K562 (cell line): Measurements from ENCODE around the gene CDH19. TPM values are rescaled to one million over a fixed set of nuclear protein-coding genes. Genes with fewer than 3 reads are reported as not detected.

ENCODE experiments used
- ATAC-seq: fragments of 200-7000 bp; cut with Tn5 transposase; 3 replicates; pipeline ENCODE4 v1.9.1; 2020; ENCODE audit warnings: moderate library complexity
- BruUV-seq: library from RNA; stranded (reverse); fragments of 400-500 nt; replicated peaks from 2 replicates; lab custom pipeline; 2021; lab: Mats Ljungman, UMichigan
- CTCF ChIA-PET: fragments of 300-600 bp; formaldehyde crosslinking; extraction: SDS; loops from one replicate; lab custom pipeline; 2021; ENCODE audit warnings: low intra/inter-chr PET ratio; lab: Yijun Ruan, JAX
- POLR2A ChIA-PET: fragments of 300-600, 350-650 bp; sonication (Branson Sonifier 250); formaldehyde crosslinking; extraction: SDS; loops from one replicate; lab custom pipeline; 2021; ENCODE audit warnings: antibody characterized with exemption, inconsistent platforms; lab: Yijun Ruan, JAX
- DNase-seq, 4 experiments: peaks; one replicate each; pipeline versions ENCODE4 v3.0.0 to v3.0.0-alpha.2; 2011 to 2018; ENCODE audit warnings: low spot score in 3 of 4, mixed read lengths in 3 of 4; ENCODE audit errors: extremely low read depth in 1 of 4
- FAIRE-seq: peaks from 2 replicates; lab custom pipeline; 2011; peaks lifted over from hg19 to GRCh38; lab: Jason Lieb, UNC
- H2AFZ ChIP-seq: 2 replicates; pipeline ENCODE4 v1.6.0; 2011; ENCODE audit warnings: low read depth, low read length, control low read depth, inconsistent platforms
- H3K27ac ChIP-seq: fragments of 200-600 bp; 3 replicates; pipeline ENCODE4 v1.8.0; 2011; ENCODE audit warnings: low read depth, mild to moderate bottlenecking, control low read depth, inconsistent platforms, low read length, moderate library complexity, mixed read lengths; ENCODE audit errors: extremely low read depth
- H3K27me3 ChIP-seq, 2 experiments: fragments of 300-600 bp in 1 of 2; 2 replicates in 1 of 2; 3 replicates in 1 of 2; pipeline versions ENCODE4 v1.6.0 to v1.8.0; 2011; ENCODE audit warnings: inconsistent platforms in 2 of 2, low read length in 2 of 2, mild to moderate bottlenecking in 1 of 2, mixed read lengths in 1 of 2, moderate library complexity in 1 of 2; ENCODE audit not compliant: control insufficient read depth in 2 of 2, insufficient read depth in 2 of 2
- H3K36me3 ChIP-seq: fragments of 300-600 bp; 3 replicates; pipeline ENCODE4 v1.8.0; 2011; ENCODE audit warnings: mild to moderate bottlenecking, low read length, inconsistent platforms; ENCODE audit not compliant: control insufficient read depth, insufficient read depth
- H3K4me1 ChIP-seq, 2 experiments: fragments of 200-600 bp in 1 of 2; replicated peaks in 1 of 2; 2 replicates in 1 of 2; 3 replicates in 1 of 2; pipeline versions ENCODE4 v1.5.1 to v1.8.0; 2011; ENCODE audit warnings: inconsistent platforms in 2 of 2, low read length in 2 of 2, mild to moderate bottlenecking in 1 of 2, mixed read lengths in 1 of 2, moderate library complexity in 1 of 2; ENCODE audit not compliant: control insufficient read depth in 2 of 2, insufficient read depth in 2 of 2
- H3K4me2 ChIP-seq: 2 replicates; pipeline ENCODE4 v1.6.1; 2011; ENCODE audit warnings: low read length, control low read depth, inconsistent platforms, mixed read lengths; ENCODE audit not compliant: insufficient read depth
- H3K4me3 ChIP-seq: fragments of 200-600 bp; sonication (generic), shearing (Covaris generic); 2 replicates; pipeline ENCODE4 v1.5.1; 2016; ENCODE audit warnings: control low read depth, inconsistent platforms
- H3K79me2 ChIP-seq: fragments of 200-600 bp; 3 replicates; pipeline ENCODE4 v1.8.0; 2011; ENCODE audit warnings: low read length, inconsistent platforms; ENCODE audit not compliant: control insufficient read depth, insufficient read depth
- H3K9ac ChIP-seq, 2 experiments: 2 replicates each; pipeline versions ENCODE4 v1.6.0 to v1.6.1; 2011; ENCODE audit warnings: low read depth in 2 of 2, low read length in 2 of 2, control low read depth in 1 of 2, inconsistent platforms in 1 of 2, mild to moderate bottlenecking in 1 of 2, mixed read lengths in 1 of 2; ENCODE audit not compliant: insufficient read depth in 1 of 2
- H3K9me1 ChIP-seq: one replicate; pipeline ENCODE4 v1.6.0; 2011; ENCODE audit warnings: inconsistent platforms, mild to moderate bottlenecking, low read length, moderate library complexity; ENCODE audit not compliant: control insufficient read depth, insufficient read depth
- H3K9me3 ChIP-seq: replicated peaks from 2 replicates; pipeline ENCODE4 v1.5.1; 2011; ENCODE audit warnings: low read depth, low read length, inconsistent platforms; ENCODE audit not compliant: control insufficient read depth, insufficient read depth
- H4K20me1 ChIP-seq: replicated peaks from 2 replicates; pipeline ENCODE4 v1.6.1; 2011; ENCODE audit warnings: low read length, inconsistent platforms, mixed read lengths; ENCODE audit not compliant: control insufficient read depth, insufficient read depth
- BRD9 ChIP-seq: fragments of 450-650 bp; IDR thresholded peaks from 2 replicates; pipeline ENCODE4 v1.6.1; 2018; ENCODE audit warnings: low read depth; ENCODE audit not compliant: partially characterized antibody
- MLLT1 ChIP-seq, 2 experiments: fragments of 450-650 bp; IDR thresholded peaks; 2 replicates each; pipeline ENCODE4 v1.6.1; 2016
- TGIF2 ChIP-seq: sonication (generic); formaldehyde crosslinking; IDR thresholded peaks from 2 replicates; pipeline ENCODE4 v1.8.1; 2022; ENCODE audit warnings: mild to moderate bottlenecking, missing genetic modification reagents, moderate library complexity
- THRB ChIP-seq: fragments of 450-650 bp; formaldehyde crosslinking; conservative IDR thresholded peaks from 2 replicates; pipeline ENCODE4 v1.4.0; 2022; ENCODE audit warnings: mild to moderate bottlenecking, missing genetic modification characterization
- WGBS: fragments of 100-300 bp; shearing (Covaris generic); methylation state at CpG from one replicate; pipeline ENCODE4 v1.1.6; 2016; ENCODE audit warnings: low coverage, mixed read lengths; ENCODE audit not compliant: insufficient coverage; ENCODE audit errors: missing lambda C conversion rate; 5-methylcytosine and 5-hydroxymethylcytosine counted together
- in situ Hi-C: fragments of 300-500 bp; cut with MboI; formaldehyde crosslinking; loops from 4 replicates; pipeline ENCODE4 v1.15.0; 2018; ENCODE audit warnings: inconsistent platforms, mixed read lengths
- intact Hi-C: fragments of 100-400 bp; cut with micrococcal nuclease; formaldehyde crosslinking; loops from 2 replicates; pipeline ENCODE4 v1.14.2; 2022
- polyA plus RNA-seq, 8 experiments: library from polyadenylated mRNA; depleted of rRNA in 4 of 8; stranded (reverse) in 5 of 8; unstranded in 3 of 8; fragments of >200 nt; fragmentation: Nextera tagmentation in 2 of 8; fragmentation: Illumina TruSeq in 1 of 8; extraction: Ambion mirVana in 2 of 8; extraction: Trizol in 1 of 8; gene quantifications; 2 replicates each; pipeline versions ENCODE4 v1.2.1 to v1.2.3, GENCODE V29; 2011 to 2014; ENCODE audit warnings: inconsistent platforms in 1 of 8, missing spikeins in 1 of 8
- total RNA-seq, 7 experiments: library from RNA; depleted of rRNA in 6 of 7; stranded (reverse); fragments of >200 nt in 6 of 7; fragmentation: Illumina TruSeq in 2 of 7; extraction: Trizol in 2 of 7; gene quantifications; 2 replicates each; pipeline versions ENCODE4 v1.2.1 to v1.2.3, GENCODE V29; 2011 to 2021; ENCODE audit warnings: low replicate concordance in 1 of 7

Gene CDH19
- total and polyA plus RNA-seq, 9 of the 15 experiments (the other 6 are each of a cell fraction or from before 2014, with no cell fraction given) = not detected

GRCh38 chr18:66506178-66506577, 97.7 kb downstream of the CDH19 start (continued):
- TF ChIP-seq MLLT1 (IDR thresholded peaks at IDR 0.05) (no peak), BRD9 (no peak)

- in situ Hi-C loops = no loop called here
- FAIRE-seq = no peak
- Histone ChIP-seq H3K9ac (no peak overlapping the region), H3K9me3 (no peaks in the 10 kb centered on the region), H3K4me1 (no peaks in the 10 kb centered on the region), H3K9me1 (no peaks in the 10 kb centered on the region), H3K4me3 (no peak overlapping the region), H3K36me3 (no peaks in the 10 kb centered on the region), H3K79me2 (no peaks in the 10 kb centered on the region)
- no TSS peak for BruUV-seq
- CTCF ChIA-PET = no interaction called here
- no peak for DNase-seq
- POLR2A ChIA-PET = no interaction called here
- 0% methylated on average over 6 of the region's 6 CpGs for WGBS
- intact Hi-C loops = no loop called here
- TF ChIP-seq THRB (CRISPR knock-in tag) = no peak
- TF ChIP-seq TGIF2 (CRISPR knock-in tag) = no peak
- TF ChIP-seq, all 486 proteins: peak for 0
- Histone ChIP-seq H3K4me2 (no peak overlapping the region), H3K27me3 (no peaks in the 10 kb centered on the region), H2AFZ (no peak overlapping the region), H3K27ac (no peak overlapping the region), H4K20me1 (no peaks in the 10 kb centered on the region)
- no peak for ATAC-seq
These were observed 106.5 kb downstream of the CDH19 start for GRCh38 chr18:66497351-66497750.
